Upper lobe of left lung (tissue), 6 donors: ENCODE measurements around the gene AFG3L2. TPM values are rescaled to one million over a fixed set of nuclear protein-coding genes. Genes with fewer than 3 reads are reported as not detected.
A peak's percentile ranks its signal among the peaks of the same experiment; 100 is the strongest.

Experiments
- ATAC-seq, 2 donors: fragments of 200-7000 bp; cut with Tn5 transposase; one replicate each; pipeline ENCODE4 v1.9.1; 2022; ENCODE audit warnings: mild to moderate bottlenecking in 2 of 2, moderate library complexity in 2 of 2; ENCODE audit not compliant: low FRiP score in 2 of 2
- DNase-seq, 2 donors: peaks; one replicate each; pipeline ENCODE4 v3.0.0-alpha.2; 2019 to 2020
- H3K27ac ChIP-seq, 4 donors: fragments of 200-600 bp; sonication (generic); one replicate each; pipeline ENCODE4 v1.5.1; 2016 to 2019
- H3K27me3 ChIP-seq, 4 donors: fragments of 200-600 bp; sonication (generic); one replicate each; pipeline ENCODE4 v1.5.1; 2017 to 2019
- H3K36me3 ChIP-seq, 4 donors: fragments of 200-600 bp; sonication (generic); one replicate each; pipeline ENCODE4 v1.5.1; 2016 to 2019
- H3K4me1 ChIP-seq, 4 donors: fragments of 200-600 bp; sonication (generic); one replicate each; pipeline ENCODE4 v1.5.1; 2018 to 2019
- H3K4me3 ChIP-seq, 4 donors: fragments of 200-600 bp; sonication (generic); one replicate each; pipeline ENCODE4 v1.5.1; 2017 to 2019; ENCODE audit warnings: mild to moderate bottlenecking in 2 of 4, moderate library complexity in 1 of 4
- H3K9me3 ChIP-seq, 4 donors: fragments of 200-600 bp; sonication (generic); one replicate each; pipeline ENCODE4 v1.5.1; 2018 to 2019
- CTCF ChIP-seq, 6 experiments: fragments of 450-650 bp in 4 of 6; fragments of 200-600 bp in 2 of 6; sonication (generic) in 2 of 6; IDR thresholded peaks; one replicate each; pipeline ENCODE4 v1.5.1; 2016 to 2019; ENCODE audit warnings: antibody characterized with exemption in 6 of 6
- EP300 ChIP-seq, 4 donors: sonication (generic); formaldehyde crosslinking; IDR thresholded peaks; one replicate each; pipeline ENCODE4 v1.5.1; 2017; ENCODE audit warnings: antibody characterized with exemption in 4 of 4, control low read depth in 2 of 4
- POLR2A ChIP-seq, 4 donors: fragments of 450-650 bp; IDR thresholded peaks; one replicate each; pipeline ENCODE4 v1.5.1; 2016 to 2017; ENCODE audit warnings: antibody characterized with exemption in 4 of 4, mild to moderate bottlenecking in 2 of 4
- POLR2AphosphoS5 ChIP-seq, 2 donors: sonication (generic); formaldehyde crosslinking; IDR thresholded peaks; one replicate each; pipeline ENCODE4 v1.5.1; 2017; ENCODE audit warnings: antibody characterized with exemption in 2 of 2
- WGBS, 2 donors: methylation state at CpG; one replicate each; pipeline ENCODE4 v1.1.5; 2017 to 2018; 5-methylcytosine and 5-hydroxymethylcytosine counted together
- total RNA-seq, 6 donors: library from RNA; depleted of rRNA in 4 of 6; stranded (reverse); fragments of >200 nt in 4 of 6; gene quantifications; one replicate each; pipeline versions ENCODE4 v1.1.0 to v1.2.1, GENCODE V29; 2016 to 2021
- donor health status: DM: no; HTN: no; CAD: no; lungs with moderate emphysema.
- donor health status: DM: no; HTN: yes; CAD: no; lungs with severe emphysema.

The AFG3L2 gene
- total RNA-seq, 6 donors from 2014 or later: 31.3 to 55.6 (median 38.3) TPM

DNA sequence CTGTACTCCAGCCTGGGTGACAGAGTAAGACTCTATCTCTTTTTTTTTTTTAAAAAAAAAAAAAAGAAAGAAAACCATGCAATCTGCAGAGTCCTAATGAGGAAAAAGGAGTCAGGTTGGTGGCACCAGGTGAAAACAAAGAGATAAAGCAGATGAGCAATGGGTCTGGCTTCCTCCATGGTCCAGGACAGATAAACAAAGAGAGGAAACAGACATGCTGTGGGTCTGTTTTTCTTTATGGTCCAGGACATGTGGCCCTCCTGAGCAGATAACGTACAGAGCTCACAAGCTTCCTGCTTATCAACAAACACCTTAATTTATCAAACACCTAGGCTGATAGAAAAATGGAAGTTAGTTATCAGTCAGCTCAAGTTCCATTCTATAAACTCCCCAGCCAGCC lies 93.4 kb downstream of the AFG3L2 start:
- H3K27me3 ChIP-seq: peaks cover 0 to 12% (median 0%) of the 10 kb centered on the region in 4 donors
- no peak for TF ChIP-seq CTCF (IDR thresholded peaks at IDR 0.05)
- TF ChIP-seq POLR2A (IDR thresholded peaks at IDR 0.05): no peak
- no peak for TF ChIP-seq POLR2AphosphoS5 (IDR thresholded peaks at IDR 0.05)
- TF ChIP-seq EP300 (IDR thresholded peaks at IDR 0.05): no peak
- H3K4me1 ChIP-seq: peaks cover 12 to 21% (median 16%) of the 10 kb centered on the region in 4 donors
- no peak overlapping the region for H3K27ac ChIP-seq
- 50 to 57% methylated on average over 1 of the region's 1 CpG for WGBS, 2 donors
- no peaks in the 10 kb centered on the region for H3K36me3 ChIP-seq
- no peaks in the 10 kb centered on the region for H3K9me3 ChIP-seq
- DNase-seq (no peak), ATAC-seq (no peak)
- no peak overlapping the region for H3K4me3 ChIP-seq

- Histone ChIP-seq H3K4me1 (peaks cover 12 to 21% (median 16%) of the 10 kb centered on the region in 4 donors), H3K27ac (no peak overlapping the region), H3K9me3 (no peaks in the 10 kb centered on the region), H3K4me3 (no peak overlapping the region), H3K36me3 (no peaks in the 10 kb centered on the region), H3K27me3 (peaks cover 0 to 12% (median 0%) of the 10 kb centered on the region in 4 donors)
- WGBS, 2 donors: 73 to 84% methylated on average over 5 to 6 of the region's 6 CpGs
- no peak for ATAC-seq
- TF ChIP-seq CTCF (IDR thresholded peaks at IDR 0.05) (no peak), POLR2A (IDR thresholded peaks at IDR 0.05) (no peak), EP300 (IDR thresholded peaks at IDR 0.05) (no peak), POLR2AphosphoS5 (IDR thresholded peaks at IDR 0.05) (no peak)
- DNase-seq: no peak
These were observed 93.8 kb downstream of the AFG3L2 start for GRCh38 chr18:12283256-12283655.

- peaks cover 8 to 16% (median 12%) of the 10 kb centered on the region in 4 donors for H3K4me1 ChIP-seq
- H3K4me3 ChIP-seq: no peak overlapping the region
- ATAC-seq: peak in 1 of 2 donors; percentile 69
- no peak for DNase-seq
- H3K36me3 ChIP-seq: no peaks in the 10 kb centered on the region
- H3K27me3 ChIP-seq: peaks cover 0 to 6% (median 0%) of the 10 kb centered on the region in 4 donors
- no peak for TF ChIP-seq CTCF (IDR thresholded peaks at IDR 0.05)
- no peak for TF ChIP-seq POLR2A (IDR thresholded peaks at IDR 0.05)
- no peak for TF ChIP-seq POLR2AphosphoS5 (IDR thresholded peaks at IDR 0.05)
- no peak for TF ChIP-seq EP300 (IDR thresholded peaks at IDR 0.05)
- WGBS, 2 donors: 79 to 87% methylated on average over 8 to 9 of the region's 9 CpGs
- no peak overlapping the region for H3K27ac ChIP-seq
- H3K9me3 ChIP-seq: no peaks in the 10 kb centered on the region
These were observed 94.5 kb downstream of the AFG3L2 start for GRCh38 chr18:12282442-12283039.

GRCh38 chr18:12281861-12282260 lies 95.2 kb downstream of the AFG3L2 start:
- DNase-seq (no peak), ATAC-seq (no peak)
- H3K4me3 ChIP-seq: no peak overlapping the region
- no peaks in the 10 kb centered on the region for H3K9me3 ChIP-seq
- no peaks in the 10 kb centered on the region for H3K36me3 ChIP-seq
- TF ChIP-seq POLR2A (IDR thresholded peaks at IDR 0.05): no peak
- no peak for TF ChIP-seq EP300 (IDR thresholded peaks at IDR 0.05)
- no peak for TF ChIP-seq POLR2AphosphoS5 (IDR thresholded peaks at IDR 0.05)
- no peak for TF ChIP-seq CTCF (IDR thresholded peaks at IDR 0.05)
- H3K4me1 ChIP-seq: peaks cover 6 to 10% (median 9%) of the 10 kb centered on the region in 4 donors
- no peak overlapping the region for H3K27ac ChIP-seq
- no peaks in the 10 kb centered on the region for H3K27me3 ChIP-seq
- WGBS, 2 donors: 40 to 47% methylated on average over 1 of the region's 1 CpG
